SK-N-SH (cell line): ENCODE results near the gene FMN2. TPM values are rescaled to one million over a fixed set of nuclear protein-coding genes. Genes with fewer than 3 reads are reported as not detected.

Source experiments
- CTCF ChIA-PET: fragments of 300-600, 350-600 bp; formaldehyde crosslinking; extraction: SDS; loops from one replicate; lab custom pipeline; 2021; lab: Yijun Ruan, JAX
- POLR2A ChIA-PET: fragments of 350-600 bp; sonication (Branson Sonifier 250); formaldehyde crosslinking; extraction: SDS; loops from one replicate; lab custom pipeline; 2020; ENCODE audit warnings: antibody characterized with exemption, inconsistent platforms; lab: Yijun Ruan, JAX
- DNase-seq: peaks from one replicate; pipeline ENCODE4 v3.0.0; 2012
- H2AFZ ChIP-seq: fragments of 200-600 bp; sonication (generic); 2 replicates; pipeline ENCODE4 v1.8.1; 2016; ENCODE audit warnings: antibody characterized with exemption, mild to moderate bottlenecking, low read depth
- H3F3A ChIP-seq: fragments of 200-600 bp; sonication (generic); replicated peaks from 2 replicates; pipeline ENCODE3; 2016; ENCODE audit warnings: antibody characterized with exemption, mild to moderate bottlenecking; ENCODE audit not compliant: insufficient read depth
- H3K27ac ChIP-seq, 2 experiments: fragments of 200-500 bp in 1 of 2; fragments of 200-600 bp in 1 of 2; sonication (Bioruptor generic) in 1 of 2; sonication (generic), shearing (Covaris generic) in 1 of 2; 2 replicates each; pipeline versions ENCODE4 v1.5.1 to v1.6.1; 2014 to 2016; ENCODE audit warnings: low read depth in 2 of 2, inconsistent platforms in 1 of 2, low read length in 1 of 2, mild to moderate bottlenecking in 1 of 2, mixed read lengths in 1 of 2
- H3K27me3 ChIP-seq: fragments of 200-600 bp; sonication (generic), shearing (Covaris generic); 2 replicates; pipeline ENCODE4 v1.6.1; 2016; ENCODE audit warnings: mixed run types; ENCODE audit not compliant: insufficient read depth
- H3K36me3 ChIP-seq, 2 experiments: fragments of 200-500 bp in 1 of 2; fragments of 200-600 bp in 1 of 2; sonication (Bioruptor generic) in 1 of 2; sonication (generic) in 1 of 2; replicated peaks in 1 of 2; 2 replicates each; pipeline versions ENCODE3 to v1.5.1; 2014 to 2016; ENCODE audit warnings: low read length in 1 of 2, mild to moderate bottlenecking in 1 of 2; ENCODE audit not compliant: insufficient read depth in 2 of 2, control insufficient read depth in 1 of 2
- H3K4me1 ChIP-seq, 2 experiments: fragments of 200-500 bp in 1 of 2; fragments of 200-600 bp in 1 of 2; sonication (Bioruptor generic) in 1 of 2; sonication (generic), shearing (Covaris generic) in 1 of 2; 2 replicates each; pipeline versions ENCODE4 v1.5.1 to v1.6.1; 2014 to 2016; ENCODE audit warnings: low read depth in 1 of 2, low read length in 1 of 2, mixed run types in 1 of 2; ENCODE audit not compliant: insufficient read depth in 2 of 2, control insufficient read depth in 1 of 2
- H3K4me2 ChIP-seq: fragments of 200-600 bp; sonication (generic), shearing (Covaris generic); 2 replicates; pipeline ENCODE4 v1.6.1; 2017; ENCODE audit warnings: mixed run types
- H3K4me3 ChIP-seq, 2 experiments: fragments of 200-500 bp in 1 of 2; fragments of 200-600 bp in 1 of 2; sonication (Bioruptor generic) in 1 of 2; sonication (generic), shearing (Covaris generic) in 1 of 2; 2 replicates each; pipeline versions ENCODE4 v1.5.1 to v1.8.1; 2014 to 2016; ENCODE audit warnings: low read depth in 2 of 2, inconsistent platforms in 1 of 2, low read length in 1 of 2, mild to moderate bottlenecking in 1 of 2, mixed read lengths in 1 of 2, moderate library complexity in 1 of 2
- H3K79me2 ChIP-seq: fragments of 200-600 bp; sonication (generic); 2 replicates; pipeline ENCODE4 v1.8.1; 2017; ENCODE audit warnings: mild to moderate bottlenecking; ENCODE audit not compliant: insufficient read depth
- H3K9ac ChIP-seq: fragments of 200-600 bp; sonication (generic); 2 replicates; pipeline ENCODE4 v1.6.1; 2017; ENCODE audit warnings: mixed run types
- H3K9me2 ChIP-seq: fragments of 200-600 bp; sonication (generic); 2 replicates; pipeline ENCODE4 v1.6.1; 2017; ENCODE audit warnings: mixed run types
- H3K9me3 ChIP-seq: fragments of 200-600 bp; sonication (generic); 2 replicates; pipeline ENCODE4 v1.6.1; 2017; ENCODE audit warnings: mixed run types, mild to moderate bottlenecking, moderate library complexity
- H4K20me1 ChIP-seq: fragments of 200-600 bp; sonication (generic); 2 replicates; pipeline ENCODE4 v1.6.1; 2017; ENCODE audit warnings: mild to moderate bottlenecking, mixed run types; ENCODE audit not compliant: insufficient read depth
- CHD2 ChIP-seq: fragments of 150-350 bp; IDR thresholded peaks from 2 replicates; pipeline ENCODE4 v1.6.1; 2018; ENCODE audit warnings: low read length; ENCODE audit not compliant: partially characterized antibody
- ELF1 ChIP-seq: IDR thresholded peaks from 2 replicates; pipeline ENCODE4 v1.4.0; 2012
- EP300 ChIP-seq, 2 experiments: IDR thresholded peaks; 2 replicates each; pipeline versions ENCODE4 v1.4.0 to v1.6.1; 2012; ENCODE audit warnings: borderline replicate concordance in 1 of 2, low read depth in 1 of 2, low read length in 1 of 2
- EZH2phosphoT487 ChIP-seq: fragments of 200-600 bp; sonication (generic); IDR thresholded peaks from 2 replicates; pipeline ENCODE4 v1.6.1; 2017; ENCODE audit warnings: low read depth, mixed run types, mild to moderate bottlenecking, antibody characterized with exemption, moderate library complexity, borderline replicate concordance
- FOSL2 ChIP-seq: IDR thresholded peaks from 2 replicates; pipeline ENCODE4 v1.4.0; 2012; ENCODE audit warnings: low read depth, mild to moderate bottlenecking, moderate library complexity, borderline replicate concordance
- FOXM1 ChIP-seq: IDR thresholded peaks from 2 replicates; pipeline ENCODE4 v1.4.0; 2012; ENCODE audit warnings: low read depth, mild to moderate bottlenecking
- GABPA ChIP-seq: IDR thresholded peaks from 2 replicates; pipeline ENCODE4 v1.4.0; 2012; ENCODE audit warnings: low read depth, mild to moderate bottlenecking
- JUND ChIP-seq: IDR thresholded peaks from 2 replicates; pipeline ENCODE4 v1.4.0; 2012
- MEF2A ChIP-seq: IDR thresholded peaks from 2 replicates; pipeline ENCODE4 v1.4.0; 2012; ENCODE audit warnings: low read depth, borderline replicate concordance
- NRF1 ChIP-seq: IDR thresholded peaks from 2 replicates; pipeline ENCODE4 v1.6.1; 2012; ENCODE audit warnings: low read depth, mild to moderate bottlenecking, low read length
- POLR2AphosphoS5 ChIP-seq: IDR thresholded peaks from 2 replicates; pipeline ENCODE4 v1.6.1; 2012; ENCODE audit warnings: low read depth, low read length
- RAD21 ChIP-seq: IDR thresholded peaks from 2 replicates; pipeline ENCODE4 v1.6.1; 2012; ENCODE audit warnings: mild to moderate bottlenecking, low read length
- RCOR1 ChIP-seq: fragments of 150-350 bp; IDR thresholded peaks from 2 replicates; pipeline ENCODE4 v1.6.1; 2017; ENCODE audit warnings: antibody characterized with exemption, low read length
- RFX5 ChIP-seq: IDR thresholded peaks from 2 replicates; pipeline ENCODE4 v1.6.1; 2012; ENCODE audit warnings: mild to moderate bottlenecking, improper control_type of control experiment, low read length
- RXRA ChIP-seq: IDR thresholded peaks from 2 replicates; pipeline ENCODE4 v1.4.0; 2012; ENCODE audit warnings: low read depth, mild to moderate bottlenecking, borderline replicate concordance
- SIN3A ChIP-seq: IDR thresholded peaks from 2 replicates; pipeline ENCODE4 v1.6.1; 2012; ENCODE audit warnings: low read depth, mild to moderate bottlenecking, low read length, moderate library complexity, borderline replicate concordance
- TAF1 ChIP-seq: IDR thresholded peaks from 2 replicates; pipeline ENCODE4 v1.6.1; 2012; ENCODE audit warnings: low read depth, mild to moderate bottlenecking, low read length, moderate library complexity, borderline replicate concordance
- TCF12 ChIP-seq: IDR thresholded peaks from 2 replicates; pipeline ENCODE4 v1.4.0; 2012
- YY1 ChIP-seq: IDR thresholded peaks from 2 replicates; pipeline ENCODE4 v1.4.0; 2012; ENCODE audit warnings: low read depth, mild to moderate bottlenecking
- WGBS: methylation state at CpG from one replicate; pipeline ENCODE4 v1.1.6; 2017; ENCODE audit warnings: low lambda C conversion rate; 5-methylcytosine and 5-hydroxymethylcytosine counted together
- polyA plus RNA-seq, 3 experiments: library from polyadenylated mRNA; depleted of rRNA; stranded (reverse); fragments of >200 nt; gene quantifications; 2 replicates each; pipeline ENCODE4 v1.2.3, GENCODE V29; 2012
- TF ChIP-seq, protein P1 (sequence below): IDR thresholded peaks from 2 replicates; pipeline ENCODE4 v1.4.0; 2012; ENCODE audit warnings: low read depth, borderline replicate concordance
- TF ChIP-seq, protein P2 (sequence below): IDR thresholded peaks from 2 replicates; pipeline ENCODE4 v1.4.0; 2012; ENCODE audit warnings: low read depth
- TF ChIP-seq, protein P3 (sequence below): IDR thresholded peaks from 2 replicates; pipeline ENCODE4 v1.6.1; 2012; ENCODE audit warnings: mild to moderate bottlenecking, low read depth, low read length, moderate library complexity
- TF ChIP-seq, protein P4 (sequence below): fragments of 150-350 bp; IDR thresholded peaks from 2 replicates; pipeline ENCODE4 v1.6.1; 2017; ENCODE audit warnings: antibody characterized with exemption, low read length, low read depth, borderline replicate concordance

The FMN2 gene
- polyA plus RNA-seq, 1 of the 3 experiments (the other 2 are of a cell fraction) = 7.2 TPM

DNA sequence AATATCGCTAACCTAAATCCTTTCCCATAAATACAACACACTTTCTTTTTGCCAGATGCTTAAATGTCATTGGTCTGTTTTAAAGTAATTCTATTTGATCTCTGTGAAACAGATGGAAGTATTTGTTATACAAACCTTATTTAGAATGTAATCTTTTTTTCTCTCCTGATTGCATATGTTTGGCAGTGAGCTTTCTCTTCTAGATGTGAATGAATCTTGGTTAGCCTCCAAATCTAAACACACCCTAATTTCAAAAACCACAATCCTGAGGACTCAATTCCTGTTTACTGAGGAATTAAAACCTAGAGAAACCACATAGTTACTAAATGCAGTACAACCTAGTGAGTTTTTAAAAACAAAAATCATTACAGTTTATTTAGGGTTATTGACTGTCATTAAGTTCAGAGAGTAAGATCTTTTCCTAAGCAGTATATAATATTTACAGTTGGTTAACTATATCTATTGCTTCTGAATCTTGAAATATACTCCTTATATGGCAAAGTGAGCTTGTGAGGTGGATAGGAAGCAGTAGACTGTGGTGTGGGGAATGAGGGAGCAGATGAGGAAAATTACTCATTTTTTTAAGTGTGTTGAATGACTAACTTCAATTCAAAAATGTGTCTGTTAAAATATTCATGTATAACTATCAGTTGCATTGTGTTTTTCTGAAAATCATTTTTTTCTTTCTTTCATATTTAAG is 218.7 kb downstream of the FMN2 start:
- Histone ChIP-seq H3K79me2 (peaks cover 93% of the 10 kb centered on the region), H3K36me3 (peaks cover 2 to 25% of the 10 kb centered on the region in 2 experiments), H2AFZ (no peak overlapping the region), H3K9ac (peak overlapping the region; percentile 15; the same call in 1 of the 2 replicates), H3K4me2 (no peak overlapping the region), H3K4me3 (no peak overlapping the region), H3K9me2 (no peaks in the 10 kb centered on the region), H3K9me3 (no peaks in the 10 kb centered on the region), H3K4me1 (peaks cover 17 to 26% of the 10 kb centered on the region in 2 experiments; a peak in 3 of 4 replicates), H3K27ac (peak overlapping the region; percentile 44 to 70; a peak in 3 of 4 replicates), H4K20me1 (no peaks in the 10 kb centered on the region), H3F3A (peaks cover 52% of the 10 kb centered on the region), H3K27me3 (no peaks in the 10 kb centered on the region)
- 69% methylated on average over 1 of the region's 1 CpG for WGBS
- ChIA-PET CTCF (no interaction called here), POLR2A (no interaction called here)
- DNase-seq = no peak
- TF ChIP-seq, protein P1, sequence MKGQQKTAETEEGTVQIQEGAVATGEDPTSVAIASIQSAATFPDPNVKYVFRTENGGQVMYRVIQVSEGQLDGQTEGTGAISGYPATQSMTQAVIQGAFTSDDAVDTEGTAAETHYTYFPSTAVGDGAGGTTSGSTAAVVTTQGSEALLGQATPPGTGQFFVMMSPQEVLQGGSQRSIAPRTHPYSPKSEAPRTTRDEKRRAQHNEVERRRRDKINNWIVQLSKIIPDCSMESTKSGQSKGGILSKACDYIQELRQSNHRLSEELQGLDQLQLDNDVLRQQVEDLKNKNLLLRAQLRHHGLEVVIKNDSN = no peak
- 0 out of 2 replicates have a peak, but pooled peaks have one; percentile 16 for TF ChIP-seq TCF12

DNA sequence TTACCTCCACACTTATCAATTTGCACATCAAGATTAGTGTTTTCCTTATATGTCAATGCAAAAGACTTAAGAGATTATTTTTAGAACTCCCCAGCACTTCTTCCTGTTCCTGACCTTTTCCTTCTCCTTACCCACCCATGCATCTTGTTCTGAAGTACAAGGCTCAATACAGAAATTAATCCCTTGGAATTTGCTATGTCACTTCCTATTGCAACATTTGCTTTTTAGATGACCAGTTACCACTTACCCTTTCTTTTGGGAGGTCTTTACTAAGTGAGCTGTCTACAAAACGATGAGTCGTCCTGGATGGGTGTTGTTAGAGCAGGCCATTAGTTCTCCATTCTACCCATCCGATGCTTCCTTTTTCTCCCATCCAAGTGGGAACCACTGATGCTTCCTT is 221.2 kb downstream of the FMN2 start:
- no peak for DNase-seq
- Histone ChIP-seq H3K4me2 (no peak overlapping the region), H3K36me3 (peaks cover 2 to 27% of the 10 kb centered on the region in 2 experiments), H3K27ac (peak overlapping the region; percentile 36 to 70; a peak in 3 of 4 replicates), H3K9me3 (no peaks in the 10 kb centered on the region), H3K4me3 (no peak overlapping the region), H3K9ac (no peak overlapping the region), H3K9me2 (no peaks in the 10 kb centered on the region), H2AFZ (no peak overlapping the region), H3K4me1 (peaks cover 17 to 20% of the 10 kb centered on the region in 2 experiments; a peak in 3 of 4 replicates), H3F3A (peaks cover 41% of the 10 kb centered on the region), H3K79me2 (peaks cover 92% of the 10 kb centered on the region), H3K27me3 (no peaks in the 10 kb centered on the region), H4K20me1 (no peaks in the 10 kb centered on the region)
- CTCF ChIA-PET = no interaction called here
- WGBS = 46% methylated on average over 3 of the region's 3 CpGs
- POLR2A ChIA-PET = no interaction called here
- TF ChIP-seq EZH2phosphoT487 = no peak
- no peak for TF ChIP-seq RXRA
- TF ChIP-seq RAD21 = no peak
- TF ChIP-seq MEF2A = peak; percentile 69; the same call in 1 of the 2 replicates
- TF ChIP-seq RFX5 = no peak
- no peak for TF ChIP-seq CHD2
- TF ChIP-seq GABPA = no peak
- peak; percentile 50 for TF ChIP-seq FOSL2
- TF ChIP-seq TCF12 = peak; percentile 54
- TF ChIP-seq YY1 = no peak
- 0 out of 2 replicates have a peak, but pooled peaks have one; percentile 13 for TF ChIP-seq ELF1
- no peak for TF ChIP-seq NRF1
- no peak; a peak in 1 of 4 replicates for TF ChIP-seq EP300 (IDR thresholded peaks at IDR 0.05; ENCODE audit: borderline replicate concordance in 1 of 2, low read depth in 1 of 2, low read length in 1 of 2)
- no peak for TF ChIP-seq TAF1
- no peak for TF ChIP-seq RCOR1
- TF ChIP-seq JUND = no peak; the same call in 1 of the 2 replicates
- TF ChIP-seq, protein P2, sequence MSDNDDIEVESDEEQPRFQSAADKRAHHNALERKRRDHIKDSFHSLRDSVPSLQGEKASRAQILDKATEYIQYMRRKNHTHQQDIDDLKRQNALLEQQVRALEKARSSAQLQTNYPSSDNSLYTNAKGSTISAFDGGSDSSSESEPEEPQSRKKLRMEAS = no peak
- TF ChIP-seq, protein P3, sequence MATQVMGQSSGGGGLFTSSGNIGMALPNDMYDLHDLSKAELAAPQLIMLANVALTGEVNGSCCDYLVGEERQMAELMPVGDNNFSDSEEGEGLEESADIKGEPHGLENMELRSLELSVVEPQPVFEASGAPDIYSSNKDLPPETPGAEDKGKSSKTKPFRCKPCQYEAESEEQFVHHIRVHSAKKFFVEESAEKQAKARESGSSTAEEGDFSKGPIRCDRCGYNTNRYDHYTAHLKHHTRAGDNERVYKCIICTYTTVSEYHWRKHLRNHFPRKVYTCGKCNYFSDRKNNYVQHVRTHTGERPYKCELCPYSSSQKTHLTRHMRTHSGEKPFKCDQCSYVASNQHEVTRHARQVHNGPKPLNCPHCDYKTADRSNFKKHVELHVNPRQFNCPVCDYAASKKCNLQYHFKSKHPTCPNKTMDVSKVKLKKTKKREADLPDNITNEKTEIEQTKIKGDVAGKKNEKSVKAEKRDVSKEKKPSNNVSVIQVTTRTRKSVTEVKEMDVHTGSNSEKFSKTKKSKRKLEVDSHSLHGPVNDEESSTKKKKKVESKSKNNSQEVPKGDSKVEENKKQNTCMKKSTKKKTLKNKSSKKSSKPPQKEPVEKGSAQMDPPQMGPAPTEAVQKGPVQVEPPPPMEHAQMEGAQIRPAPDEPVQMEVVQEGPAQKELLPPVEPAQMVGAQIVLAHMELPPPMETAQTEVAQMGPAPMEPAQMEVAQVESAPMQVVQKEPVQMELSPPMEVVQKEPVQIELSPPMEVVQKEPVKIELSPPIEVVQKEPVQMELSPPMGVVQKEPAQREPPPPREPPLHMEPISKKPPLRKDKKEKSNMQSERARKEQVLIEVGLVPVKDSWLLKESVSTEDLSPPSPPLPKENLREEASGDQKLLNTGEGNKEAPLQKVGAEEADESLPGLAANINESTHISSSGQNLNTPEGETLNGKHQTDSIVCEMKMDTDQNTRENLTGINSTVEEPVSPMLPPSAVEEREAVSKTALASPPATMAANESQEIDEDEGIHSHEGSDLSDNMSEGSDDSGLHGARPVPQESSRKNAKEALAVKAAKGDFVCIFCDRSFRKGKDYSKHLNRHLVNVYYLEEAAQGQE = no peak
- TF ChIP-seq, protein P4, sequence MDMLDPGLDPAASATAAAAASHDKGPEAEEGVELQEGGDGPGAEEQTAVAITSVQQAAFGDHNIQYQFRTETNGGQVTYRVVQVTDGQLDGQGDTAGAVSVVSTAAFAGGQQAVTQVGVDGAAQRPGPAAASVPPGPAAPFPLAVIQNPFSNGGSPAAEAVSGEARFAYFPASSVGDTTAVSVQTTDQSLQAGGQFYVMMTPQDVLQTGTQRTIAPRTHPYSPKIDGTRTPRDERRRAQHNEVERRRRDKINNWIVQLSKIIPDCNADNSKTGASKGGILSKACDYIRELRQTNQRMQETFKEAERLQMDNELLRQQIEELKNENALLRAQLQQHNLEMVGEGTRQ = no peak
- no peak for TF ChIP-seq FOXM1
- TF ChIP-seq POLR2AphosphoS5 = 0 out of 2 replicates have a peak, but pooled peaks have one; percentile 13
- no peak for TF ChIP-seq SIN3A
